Suprapubic skin (tissue), 4 donors: ENCODE results near the gene RHBDL3. TPM values are rescaled to one million over a fixed set of nuclear protein-coding genes. Genes with fewer than 3 reads are reported as not detected.

ENCODE experiments used
- DNase-seq, 2 donors: peaks; one replicate each; pipeline ENCODE4 v3.0.0-alpha.2; 2019; ENCODE audit warnings: low spot score in 2 of 2
- H3K27ac ChIP-seq: fragments of 200-600 bp; sonication (generic); one replicate; pipeline ENCODE4 v1.5.1; 2019
- H3K27me3 ChIP-seq: fragments of 200-600 bp; sonication (generic); one replicate; pipeline ENCODE4 v1.5.1; 2019
- H3K36me3 ChIP-seq: fragments of 200-600 bp; sonication (generic); one replicate; pipeline ENCODE4 v1.5.1; 2019
- H3K4me1 ChIP-seq: fragments of 200-600 bp; sonication (generic); one replicate; pipeline ENCODE4 v1.5.1; 2019
- H3K4me3 ChIP-seq: fragments of 200-600 bp; sonication (generic); one replicate; pipeline ENCODE4 v1.5.1; 2019; ENCODE audit warnings: mild to moderate bottlenecking
- H3K9me3 ChIP-seq: fragments of 200-600 bp; sonication (generic); one replicate; pipeline ENCODE4 v1.5.1; 2019
- EP300 ChIP-seq: sonication (generic); formaldehyde crosslinking; IDR thresholded peaks from one replicate; pipeline ENCODE4 v1.6.1; 2017; ENCODE audit warnings: antibody characterized with exemption
- POLR2A ChIP-seq, 2 donors: fragments of 450-650 bp; IDR thresholded peaks; one replicate each; pipeline ENCODE4 v1.6.1; 2017; ENCODE audit warnings: antibody characterized with exemption in 2 of 2, mild to moderate bottlenecking in 2 of 2, moderate library complexity in 2 of 2
- POLR2AphosphoS5 ChIP-seq, 3 donors: sonication (generic); formaldehyde crosslinking; IDR thresholded peaks; one replicate each; pipeline ENCODE4 v1.6.1; 2017; ENCODE audit warnings: antibody characterized with exemption in 3 of 3
- WGBS: methylation state at CpG from one replicate; pipeline ENCODE4 v1.1.5; 2018; 5-methylcytosine and 5-hydroxymethylcytosine counted together
- total RNA-seq, 4 donors: library from RNA; depleted of rRNA; stranded (reverse); fragments of >200 nt; gene quantifications; one replicate each; pipeline ENCODE4 v1.1.0, GENCODE V29; 2016
- TF ChIP-seq, protein P1 (sequence below), 2 donors: fragments of 200-600 bp in 1 of 2; fragments of 450-650 bp in 1 of 2; sonication (generic) in 1 of 2; IDR thresholded peaks; one replicate each; pipeline ENCODE4 v1.5.1; 2016 to 2019; ENCODE audit warnings: antibody characterized with exemption in 2 of 2, mild to moderate bottlenecking in 1 of 2, moderate library complexity in 1 of 2

Gene RHBDL3
- total RNA-seq, 4 donors from 2014 or later, result 0.31 to 1.7 (median 0.34) TPM; not detected in 1

DNA sequence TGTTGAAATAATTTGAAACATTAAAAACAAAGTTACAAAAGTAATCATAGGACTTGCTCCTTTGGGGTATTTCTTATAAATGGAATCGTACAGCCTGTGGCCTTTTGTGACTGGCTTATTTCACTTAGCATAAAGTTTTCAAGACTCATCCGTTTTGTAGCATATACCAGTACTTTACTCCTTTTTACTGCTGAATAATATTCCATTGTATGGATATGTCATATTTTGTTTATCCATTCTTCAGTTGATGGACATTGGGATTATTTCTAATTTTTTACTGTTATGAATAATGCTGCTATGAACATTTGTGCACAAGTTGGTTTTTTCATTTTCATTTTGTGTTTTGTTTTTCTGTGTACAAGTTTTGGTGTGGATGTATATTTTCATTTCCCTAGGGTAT, 30.0 kb upstream of the RHBDL3 start:
- no peaks in the 10 kb centered on the region for H3K4me1 ChIP-seq
- no peak overlapping the region for H3K27ac ChIP-seq
- no peaks in the 10 kb centered on the region for H3K27me3 ChIP-seq
- no peak overlapping the region for H3K4me3 ChIP-seq
- WGBS, result 96% methylated on average over 2 of the region's 2 CpGs
- H3K9me3 ChIP-seq, result no peaks in the 10 kb centered on the region
- no peaks in the 10 kb centered on the region for H3K36me3 ChIP-seq
- TF ChIP-seq POLR2A (IDR thresholded peaks at IDR 0.05) (no peak), POLR2AphosphoS5 (IDR thresholded peaks at IDR 0.05) (no peak), EP300 (no peak)
- TF ChIP-seq, protein P1, sequence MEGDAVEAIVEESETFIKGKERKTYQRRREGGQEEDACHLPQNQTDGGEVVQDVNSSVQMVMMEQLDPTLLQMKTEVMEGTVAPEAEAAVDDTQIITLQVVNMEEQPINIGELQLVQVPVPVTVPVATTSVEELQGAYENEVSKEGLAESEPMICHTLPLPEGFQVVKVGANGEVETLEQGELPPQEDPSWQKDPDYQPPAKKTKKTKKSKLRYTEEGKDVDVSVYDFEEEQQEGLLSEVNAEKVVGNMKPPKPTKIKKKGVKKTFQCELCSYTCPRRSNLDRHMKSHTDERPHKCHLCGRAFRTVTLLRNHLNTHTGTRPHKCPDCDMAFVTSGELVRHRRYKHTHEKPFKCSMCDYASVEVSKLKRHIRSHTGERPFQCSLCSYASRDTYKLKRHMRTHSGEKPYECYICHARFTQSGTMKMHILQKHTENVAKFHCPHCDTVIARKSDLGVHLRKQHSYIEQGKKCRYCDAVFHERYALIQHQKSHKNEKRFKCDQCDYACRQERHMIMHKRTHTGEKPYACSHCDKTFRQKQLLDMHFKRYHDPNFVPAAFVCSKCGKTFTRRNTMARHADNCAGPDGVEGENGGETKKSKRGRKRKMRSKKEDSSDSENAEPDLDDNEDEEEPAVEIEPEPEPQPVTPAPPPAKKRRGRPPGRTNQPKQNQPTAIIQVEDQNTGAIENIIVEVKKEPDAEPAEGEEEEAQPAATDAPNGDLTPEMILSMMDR (IDR thresholded peaks at IDR 0.05), result no peak
- DNase-seq, result no peak

DNA sequence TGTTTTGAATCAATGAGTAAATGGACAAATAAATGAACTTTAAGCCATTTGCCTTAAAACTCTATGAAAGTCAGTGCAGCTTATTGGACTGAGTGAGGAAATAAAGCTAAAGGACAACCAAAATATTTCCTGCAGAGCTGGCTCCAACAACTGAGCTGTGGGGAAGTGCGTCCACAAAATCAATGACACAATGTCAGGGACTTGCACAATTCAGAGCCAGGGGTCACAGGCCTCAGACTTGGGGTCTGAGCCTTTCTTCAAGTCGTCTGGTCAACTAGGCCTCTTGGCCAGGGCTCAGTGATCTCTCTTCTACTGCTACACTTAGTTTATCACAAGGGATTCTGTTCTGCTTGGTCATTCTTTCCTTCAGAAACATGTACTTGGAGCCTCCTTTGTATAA, 26.2 kb upstream of the RHBDL3 start:
- no peaks in the 10 kb centered on the region for H3K4me1 ChIP-seq
- 86% methylated on average over 2 of the region's 2 CpGs for WGBS
- no peak overlapping the region for H3K27ac ChIP-seq
- no peaks in the 10 kb centered on the region for H3K9me3 ChIP-seq
- no peak overlapping the region for H3K4me3 ChIP-seq
- H3K27me3 ChIP-seq, result no peaks in the 10 kb centered on the region
- no peaks in the 10 kb centered on the region for H3K36me3 ChIP-seq
- DNase-seq, result no peak
- TF ChIP-seq, protein P1 (IDR thresholded peaks at IDR 0.05), result no peak
- TF ChIP-seq POLR2A (IDR thresholded peaks at IDR 0.05) (no peak), EP300 (no peak), POLR2AphosphoS5 (IDR thresholded peaks at IDR 0.05) (no peak)

DNA sequence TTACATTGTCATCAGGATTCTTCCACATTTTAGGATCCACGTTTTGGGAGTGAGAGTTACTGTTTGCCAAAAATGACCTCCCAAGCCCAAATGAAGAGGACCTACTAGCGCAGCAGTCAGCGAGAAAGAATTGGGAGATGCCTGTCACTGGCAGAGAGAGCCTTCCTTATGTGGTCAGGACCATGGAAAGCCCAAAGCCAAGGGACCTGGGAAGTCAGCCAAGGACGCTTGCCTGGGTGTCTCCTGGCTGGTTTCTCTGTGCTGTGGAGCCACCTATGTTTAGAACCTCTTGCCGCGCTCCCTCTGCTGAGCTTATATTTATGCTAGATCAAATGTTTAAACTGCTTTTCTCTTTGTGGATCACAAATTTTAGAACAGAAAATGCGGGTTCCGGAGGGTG, 24.9 kb upstream of the RHBDL3 start:
- DNase-seq, result no peak
- no peaks in the 10 kb centered on the region for H3K36me3 ChIP-seq
- TF ChIP-seq EP300 (no peak), POLR2AphosphoS5 (IDR thresholded peaks at IDR 0.05) (no peak), POLR2A (IDR thresholded peaks at IDR 0.05) (no peak)
- TF ChIP-seq, protein P1 (IDR thresholded peaks at IDR 0.05), result no peak
- H3K4me1 ChIP-seq, result no peaks in the 10 kb centered on the region
- H3K27me3 ChIP-seq, result no peaks in the 10 kb centered on the region
- 83% methylated on average over 8 of the region's 8 CpGs for WGBS
- no peak overlapping the region for H3K27ac ChIP-seq
- H3K4me3 ChIP-seq, result no peak overlapping the region
- no peaks in the 10 kb centered on the region for H3K9me3 ChIP-seq

DNA sequence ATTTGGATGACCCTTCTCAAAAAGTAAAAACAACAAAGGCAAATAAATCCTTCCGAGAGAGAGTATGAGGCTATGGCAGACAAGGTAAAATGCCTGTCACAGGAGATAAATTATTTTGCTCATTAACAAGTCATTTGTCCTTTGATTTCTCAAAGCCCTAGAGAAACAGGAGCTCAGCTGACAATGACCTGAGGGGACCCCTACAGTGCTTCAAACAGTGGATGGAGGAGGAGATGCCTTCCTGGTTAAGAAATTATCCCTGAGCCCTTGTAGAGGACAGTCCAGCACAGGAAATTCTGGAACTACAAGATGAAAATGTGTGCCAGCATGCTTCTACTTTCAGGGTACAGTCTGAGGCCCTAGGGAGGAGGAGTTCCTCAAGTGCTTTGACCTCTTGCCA, 24.0 kb upstream of the RHBDL3 start:
- DNase-seq, result no peak
- Histone ChIP-seq H3K27me3 (no peaks in the 10 kb centered on the region), H3K27ac (no peak overlapping the region), H3K36me3 (no peaks in the 10 kb centered on the region), H3K4me3 (no peak overlapping the region), H3K4me1 (no peaks in the 10 kb centered on the region), H3K9me3 (no peaks in the 10 kb centered on the region)
- TF ChIP-seq, protein P1 (IDR thresholded peaks at IDR 0.05), result no peak
- TF ChIP-seq POLR2A (IDR thresholded peaks at IDR 0.05), result no peak
- no peak for TF ChIP-seq POLR2AphosphoS5 (IDR thresholded peaks at IDR 0.05)
- no peak for TF ChIP-seq EP300
- WGBS, result 85% methylated on average over 1 of the region's 1 CpG

DNA sequence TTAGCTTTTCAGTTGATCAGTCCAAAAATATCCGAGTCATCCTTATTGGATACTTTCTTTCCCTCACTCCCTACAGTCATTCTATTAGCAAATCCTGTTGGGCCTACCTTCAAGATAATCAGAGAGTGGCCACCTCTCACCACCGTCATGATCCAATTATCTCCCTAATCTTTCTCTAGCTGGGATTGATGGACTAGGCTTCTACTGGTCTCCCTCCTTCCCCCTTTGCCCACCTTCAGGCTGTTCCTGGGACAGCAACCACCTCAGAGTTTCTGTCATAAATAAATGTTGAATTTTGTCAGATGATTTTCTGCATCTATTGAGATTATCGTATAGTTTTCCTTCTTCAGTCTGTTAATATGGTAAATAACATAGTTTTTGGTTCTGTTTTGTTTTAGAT, 16.2 kb upstream of the RHBDL3 start:
- 89% methylated on average over 3 of the region's 3 CpGs for WGBS
- Histone ChIP-seq H3K36me3 (no peaks in the 10 kb centered on the region), H3K27ac (no peak overlapping the region), H3K4me3 (no peak overlapping the region), H3K27me3 (no peaks in the 10 kb centered on the region), H3K9me3 (no peaks in the 10 kb centered on the region), H3K4me1 (no peaks in the 10 kb centered on the region)
- TF ChIP-seq, protein P1 (IDR thresholded peaks at IDR 0.05), result no peak
- no peak for TF ChIP-seq EP300
- no peak for TF ChIP-seq POLR2A (IDR thresholded peaks at IDR 0.05)
- no peak for TF ChIP-seq POLR2AphosphoS5 (IDR thresholded peaks at IDR 0.05)
- DNase-seq, result no peak
